NCI-H1092 treated with DMSO at 0.1 percent for 48 hours (cell line): ENCODE data around the gene GBF1.

Experiments
- DNase-seq: peaks from one replicate; lab custom pipeline; 2025; lab: John Stamatoyannopoulos, UW

Gene GBF1

GRCh38 chr10:102347236-102347828, 102.0 kb downstream of the GBF1 start:
- DNase-seq: no peak

- DNase-seq: peak; percentile 48
Measured at GRCh38 chr10:102352066-102352715, 106.9 kb downstream of the GBF1 start.

DNA sequence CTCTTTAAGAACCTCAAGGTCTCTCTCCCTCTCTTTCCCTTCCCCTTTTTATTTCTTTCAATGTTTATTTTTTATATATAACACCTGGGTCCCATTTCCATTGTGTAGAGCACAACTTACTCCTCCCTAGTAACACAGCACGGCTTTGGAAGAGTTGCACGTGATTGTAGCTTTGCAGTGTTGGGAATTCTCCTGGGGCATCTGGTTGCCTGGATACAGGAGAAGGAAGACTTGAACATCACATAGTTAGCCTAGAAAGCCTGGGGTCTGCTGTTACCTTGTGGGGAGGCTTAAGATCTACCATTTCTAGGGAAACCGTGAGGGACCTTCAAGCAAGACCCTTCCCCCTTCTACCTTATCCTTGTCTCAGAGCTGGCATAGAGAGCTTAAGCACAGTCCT, 109.1 kb downstream of the GBF1 start:
- DNase-seq: no peak

DNA sequence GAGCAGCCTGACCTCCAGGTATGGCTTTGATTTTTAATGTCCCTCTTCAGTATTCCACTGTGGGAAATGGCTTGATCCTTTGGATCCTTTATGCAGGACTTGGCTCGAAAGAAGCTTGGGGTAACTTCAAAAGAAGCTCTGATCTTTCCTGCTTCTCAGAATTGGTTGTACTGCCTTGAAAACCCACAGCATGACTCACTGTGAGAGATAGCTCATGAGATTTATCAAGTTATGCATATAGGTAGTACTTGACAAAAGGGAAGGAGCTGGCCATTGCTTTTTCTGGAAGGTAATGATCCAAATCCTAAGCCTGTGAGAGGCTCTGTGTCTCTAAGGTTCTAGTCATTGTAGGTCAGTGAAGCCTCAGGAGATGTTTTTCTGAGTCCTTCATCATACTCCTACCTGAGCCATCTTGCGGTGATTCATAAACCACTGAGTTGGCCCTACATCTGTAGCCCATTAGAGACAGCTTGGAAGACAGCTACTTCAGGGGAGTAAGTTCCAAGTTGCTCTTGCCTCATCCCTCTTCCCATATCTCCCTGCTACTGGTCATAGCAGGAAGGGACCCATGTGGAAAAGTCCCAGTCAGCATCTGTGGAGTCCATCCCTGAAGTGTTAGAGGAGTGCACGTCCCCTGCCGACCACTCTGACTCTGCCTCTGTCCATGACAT, 113.5 kb downstream of the GBF1 start:
- no peak for DNase-seq

- no peak for DNase-seq
Measured at GRCh38 chr10:102367441-102367840, 122.1 kb downstream of the GBF1 start.

- DNase-seq: no peak
Measured at GRCh38 chr10:102368077-102368476, 122.7 kb downstream of the GBF1 start.

DNA sequence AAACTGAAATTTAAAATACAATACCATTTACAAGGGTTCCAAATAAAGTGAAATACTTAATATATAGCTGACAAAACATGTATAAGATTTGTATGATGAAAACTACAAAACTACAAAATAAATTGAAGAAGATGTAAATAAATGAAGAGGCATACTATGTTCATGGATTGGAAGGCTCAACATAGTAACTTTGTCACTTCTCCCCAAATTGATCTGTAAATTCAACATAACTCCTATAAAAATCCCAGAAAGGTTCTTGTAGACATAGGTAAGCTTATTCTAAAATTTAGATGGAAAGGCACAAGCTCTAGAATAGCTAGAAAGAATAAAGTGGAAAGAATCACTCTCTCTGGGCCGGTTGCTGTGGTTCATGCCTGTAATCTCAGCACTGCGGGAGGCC, 126.0 kb downstream of the GBF1 start:
- DNase-seq: no peak

- no peak for DNase-seq
Measured at GRCh38 chr10:102375250-102375649, 129.9 kb downstream of the GBF1 start.

GRCh38 chr10:102375867-102376266, 130.5 kb downstream of the GBF1 start:
- no peak for DNase-seq

GRCh38 chr10:102376901-102377300, 131.6 kb downstream of the GBF1 start:
- DNase-seq: no peak

DNA sequence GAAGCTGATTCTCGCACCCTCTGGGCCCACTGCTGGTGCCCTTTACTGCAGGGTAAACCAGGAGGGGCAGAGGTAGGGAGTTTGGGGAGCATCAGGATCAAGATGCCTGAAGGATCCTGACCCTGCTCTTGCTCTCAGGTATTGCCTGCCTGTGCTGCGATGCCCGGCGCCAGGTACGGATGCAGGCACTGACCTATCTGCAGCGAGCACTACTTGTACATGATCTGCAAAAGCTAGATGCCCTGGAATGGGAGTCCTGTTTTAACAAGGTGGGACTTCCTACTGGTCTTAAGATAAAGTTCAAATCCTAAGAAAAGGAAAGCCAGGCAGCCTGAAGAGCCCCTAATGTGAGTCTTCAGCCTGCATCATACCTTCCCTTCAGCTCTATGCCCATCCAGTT, 134.1 kb downstream of the GBF1 start:
- DNase-seq: no peak

GRCh38 chr10:102381983-102382382, 136.7 kb downstream of the GBF1 start:
- no peak for DNase-seq

GRCh38 chr10:102382871-102383270, 137.5 kb downstream of the GBF1 start:
- DNase-seq: no peak

DNA sequence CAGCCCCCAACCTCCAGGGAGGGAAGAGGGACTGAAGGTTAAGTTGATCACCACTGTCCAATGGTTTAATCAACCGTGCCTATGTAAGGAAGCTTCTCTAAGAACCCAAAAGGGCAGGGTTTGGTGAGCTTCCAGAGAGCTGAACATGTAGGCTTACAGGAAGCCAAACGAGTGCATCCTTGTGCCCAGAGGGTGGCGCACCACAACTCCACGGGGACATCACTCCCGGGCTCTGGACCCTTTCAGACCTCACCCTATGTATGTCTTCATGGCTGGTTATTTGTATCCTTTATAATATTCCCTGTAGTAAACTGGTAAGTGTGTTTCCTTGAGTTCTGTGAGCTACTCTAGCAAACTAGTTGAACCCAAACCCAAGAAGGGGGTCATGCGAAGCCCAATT, 138.7 kb downstream of the GBF1 start:
- DNase-seq: no peak

- DNase-seq: no peak
Measured at GRCh38 chr10:102384606-102385429, 139.5 kb downstream of the GBF1 start.

GRCh38 chr10:102389894-102390293, 144.6 kb downstream of the GBF1 start:
- DNase-seq: no peak

DNA sequence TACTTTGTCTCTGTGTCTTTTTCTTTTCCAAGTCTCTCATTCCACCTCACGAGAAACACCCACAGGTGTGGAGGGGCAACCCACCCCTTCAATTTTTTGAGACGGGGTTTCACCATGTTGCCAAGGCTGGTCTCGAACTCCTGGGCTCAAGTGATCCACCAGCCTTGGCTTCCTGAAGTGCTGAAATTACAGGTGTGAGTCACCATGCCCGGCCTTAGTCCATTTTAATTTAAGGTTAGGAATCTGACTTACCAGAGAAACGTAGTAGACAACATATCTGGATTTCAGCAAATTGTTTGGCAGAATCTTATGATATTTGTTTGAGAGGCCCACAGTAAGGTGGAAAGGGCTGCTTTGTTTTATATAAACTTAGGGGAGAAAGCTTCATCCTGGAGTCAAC, 147.0 kb downstream of the GBF1 start:
- DNase-seq: no peak

DNA sequence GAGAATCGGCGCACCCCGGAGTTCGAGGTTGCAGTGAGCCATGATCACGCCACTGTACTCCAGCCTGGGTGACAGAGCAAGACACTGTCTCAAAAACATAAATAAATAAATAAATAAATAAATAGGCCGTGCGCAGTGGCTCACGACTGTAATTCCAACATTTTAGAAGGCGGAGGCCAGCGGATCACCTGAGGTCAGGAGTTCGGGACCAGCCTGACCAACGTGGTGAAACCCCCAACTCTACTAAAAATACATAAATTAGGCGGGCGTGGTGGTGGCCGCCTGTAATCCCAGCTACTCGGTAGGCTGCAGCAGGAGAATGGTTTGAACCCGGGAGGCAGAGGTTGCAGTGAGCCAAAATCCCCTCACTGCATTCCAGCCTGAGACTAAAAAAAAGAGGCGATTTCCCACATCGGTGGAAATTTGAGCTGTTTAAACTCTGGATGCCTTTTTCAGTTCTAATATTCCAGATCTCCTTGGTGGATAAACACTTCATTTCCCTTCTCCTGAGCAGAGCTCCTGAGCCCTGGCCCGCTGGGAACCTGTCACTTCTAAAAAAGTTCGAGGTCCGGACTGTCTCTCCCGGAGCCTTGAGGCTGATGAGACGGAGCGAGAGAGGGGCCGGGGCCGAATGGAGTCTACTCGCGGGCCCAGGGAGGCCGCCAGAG, 148.2 kb downstream of the GBF1 start:
- DNase-seq: peak; percentile 17

- DNase-seq: peak; percentile 26
Measured at GRCh38 chr10:102394079-102394800, 148.9 kb downstream of the GBF1 start.

DNA sequence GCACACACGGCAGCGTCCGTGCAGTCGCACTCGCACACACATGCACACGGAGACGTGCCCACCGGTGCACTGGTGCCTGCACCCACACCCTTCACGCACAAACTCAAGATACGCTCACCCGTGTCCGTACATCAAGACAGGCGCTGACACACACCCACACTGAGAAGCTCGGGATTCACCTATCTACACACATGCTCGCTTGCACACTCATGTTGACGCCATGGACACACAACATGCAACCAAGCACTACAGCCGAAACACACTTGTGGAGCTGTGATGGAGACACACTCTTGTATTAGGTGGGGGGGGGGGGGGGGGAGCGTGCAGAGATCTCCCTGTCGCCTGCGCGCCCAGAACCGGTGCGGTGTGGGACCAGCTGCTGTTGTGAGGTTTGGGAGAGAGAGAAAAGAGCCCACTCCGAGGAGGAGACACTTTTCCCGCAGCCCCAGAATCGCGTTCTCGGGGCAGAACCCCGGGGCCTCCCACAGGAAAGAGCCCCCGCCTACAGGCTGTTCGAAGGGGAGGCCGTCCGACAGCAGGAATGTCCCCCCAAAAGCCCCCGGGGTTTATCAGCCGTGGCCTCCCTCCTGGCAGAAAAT, 149.6 kb downstream of the GBF1 start:
- no peak for DNase-seq
